NT2/D1 (cell line): Measurements from ENCODE around the gene ETFBKMT.

Experiments
- SUZ12 ChIP-seq: IDR thresholded peaks from 2 replicates; pipeline ENCODE4 v1.6.1; 2011; ENCODE audit not compliant: insufficient read length, insufficient read depth; ENCODE audit errors: extremely low read depth
- YY1 ChIP-seq: IDR thresholded peaks from 2 replicates; pipeline ENCODE4 v1.6.1; 2011; ENCODE audit not compliant: insufficient read length, insufficient read depth
- ZNF274 ChIP-seq: IDR thresholded peaks from 2 replicates; pipeline ENCODE4 v1.6.1; 2011; ENCODE audit warnings: mild to moderate bottlenecking, low read depth, low read length

- TF ChIP-seq YY1 (no peak), ZNF274 (no peak), SUZ12 (no peak)
These were observed 37.5 kb upstream of the ETFBKMT start for GRCh38 chr12:31622038-31622437.
